HepG2 (cell line): Measurements from ENCODE around the gene DUSP5. TPM values are rescaled to one million over a fixed set of nuclear protein-coding genes. Genes with fewer than 3 reads are reported as not detected.
A peak's percentile ranks its signal among the peaks of the same experiment; 100 is the strongest.

Experiments used
- CBX2 ChIP-seq, 2 experiments: fragments of 200-600 bp in 1 of 2; sonication (generic); formaldehyde crosslinking in 1 of 2; IDR thresholded peaks; 2 replicates each; pipeline versions ENCODE4 v1.7.0 to v1.8.1; 2018 to 2022; ENCODE audit warnings: low read depth in 2 of 2, low read length in 1 of 2, mild to moderate bottlenecking in 1 of 2, missing genetic modification reagents in 1 of 2
- FOXA1 ChIP-seq, 2 experiments: fragments of 450-650 bp in 1 of 2; sonication (generic) in 1 of 2; formaldehyde crosslinking in 1 of 2; IDR thresholded peaks; 2 replicates each; pipeline versions ENCODE4 v1.4.0 to v1.6.1; 2016 to 2020; ENCODE audit warnings: missing genetic modification reagents in 1 of 2
- FOXA3 ChIP-seq: IDR thresholded peaks from 2 replicates; pipeline ENCODE4 v1.6.1; 2016; ENCODE audit warnings: missing genetic modification reagents, missing compliant biosample characterization
- MAZ ChIP-seq, 2 experiments: sonication (generic) in 1 of 2; formaldehyde crosslinking in 1 of 2; IDR thresholded peaks; 2 replicates each; pipeline versions ENCODE4 v1.5.0 to v1.6.1; 2012 to 2020; ENCODE audit warnings: low read depth in 2 of 2, mild to moderate bottlenecking in 2 of 2, borderline replicate concordance in 1 of 2, improper control_type of control experiment in 1 of 2, low read length in 1 of 2, missing genetic modification reagents in 1 of 2, moderate library complexity in 1 of 2
- SOX13 ChIP-seq, 3 experiments: fragments of 450-650 bp in 1 of 3; sonication (generic) in 1 of 3; formaldehyde crosslinking in 1 of 3; IDR thresholded peaks in 2 of 3; conservative IDR thresholded peaks in 1 of 3; 2 replicates each; pipeline versions ENCODE4 v1.5.0 to v1.6.1; 2016 to 2020; ENCODE audit warnings: antibody characterized with exemption in 1 of 3, mild to moderate bottlenecking in 1 of 3, missing compliant biosample characterization in 1 of 3, missing genetic modification reagents in 1 of 3, moderate library complexity in 1 of 3
- ZNF619 ChIP-seq: sonication (generic); formaldehyde crosslinking; IDR thresholded peaks from 2 replicates; pipeline ENCODE4 v1.4.0; 2020; ENCODE audit warnings: mild to moderate bottlenecking, missing genetic modification reagents
- ZNF644 ChIP-seq: IDR thresholded peaks from 2 replicates; pipeline ENCODE4 v1.6.1; 2016; ENCODE audit warnings: low read depth
- polyA plus RNA-seq, 8 experiments: library from polyadenylated mRNA; depleted of rRNA in 3 of 8; stranded (reverse) in 7 of 8; unstranded in 1 of 8; fragments of >200 nt; fragmentation: Illumina TruSeq in 4 of 8; extraction: Trizol in 4 of 8; gene quantifications; 2 replicates each; pipeline versions ENCODE4 v1.2.1 to v1.2.3, GENCODE V29; 2011 to 2016; ENCODE audit warnings: low read depth in 4 of 8, missing spikeins in 1 of 8, mixed read lengths in 1 of 8; ENCODE audit not compliant: insufficient read depth in 1 of 8
- total RNA-seq, 5 experiments: library from RNA; depleted of rRNA; stranded (reverse); fragments of >200 nt; fragmentation: Illumina TruSeq; extraction: Trizol; gene quantifications; 2 replicates each; pipeline ENCODE4 v1.2.3, GENCODE V29; 2016; ENCODE audit warnings: low read depth in 1 of 5
- TF ChIP-seq, protein P1 (sequence below): sonication (generic); formaldehyde crosslinking; IDR thresholded peaks from 2 replicates; pipeline ENCODE4 v1.4.0; 2020; ENCODE audit warnings: mild to moderate bottlenecking, missing genetic modification reagents
- TF ChIP-seq, protein P2 (sequence below): sonication (generic); formaldehyde crosslinking; IDR thresholded peaks from 2 replicates; pipeline ENCODE4 v1.5.0; 2020; ENCODE audit warnings: missing genetic modification reagents
- TF ChIP-seq, protein P3 (sequence below): IDR thresholded peaks from 2 replicates; pipeline ENCODE4 v1.6.1; 2016; ENCODE audit warnings: missing compliant biosample characterization, missing genetic modification reagents, borderline replicate concordance
- TF ChIP-seq, protein P4 (sequence below), 2 experiments: sonication (generic) in 1 of 2; formaldehyde crosslinking in 1 of 2; IDR thresholded peaks; 2 replicates each; pipeline versions ENCODE4 v1.6.1 to v1.9.0; 2014 to 2022; ENCODE audit warnings: antibody characterized with exemption in 1 of 2, borderline replicate concordance in 1 of 2, inconsistent platforms in 1 of 2, low read depth in 1 of 2, missing genetic modification reagents in 1 of 2

Gene DUSP5
- total and polyA plus RNA-seq, 2 of the 13 experiments (the other 11 are each of a cell fraction or from before 2014, with no cell fraction given) = 1.4 to 3.7 TPM

DNA sequence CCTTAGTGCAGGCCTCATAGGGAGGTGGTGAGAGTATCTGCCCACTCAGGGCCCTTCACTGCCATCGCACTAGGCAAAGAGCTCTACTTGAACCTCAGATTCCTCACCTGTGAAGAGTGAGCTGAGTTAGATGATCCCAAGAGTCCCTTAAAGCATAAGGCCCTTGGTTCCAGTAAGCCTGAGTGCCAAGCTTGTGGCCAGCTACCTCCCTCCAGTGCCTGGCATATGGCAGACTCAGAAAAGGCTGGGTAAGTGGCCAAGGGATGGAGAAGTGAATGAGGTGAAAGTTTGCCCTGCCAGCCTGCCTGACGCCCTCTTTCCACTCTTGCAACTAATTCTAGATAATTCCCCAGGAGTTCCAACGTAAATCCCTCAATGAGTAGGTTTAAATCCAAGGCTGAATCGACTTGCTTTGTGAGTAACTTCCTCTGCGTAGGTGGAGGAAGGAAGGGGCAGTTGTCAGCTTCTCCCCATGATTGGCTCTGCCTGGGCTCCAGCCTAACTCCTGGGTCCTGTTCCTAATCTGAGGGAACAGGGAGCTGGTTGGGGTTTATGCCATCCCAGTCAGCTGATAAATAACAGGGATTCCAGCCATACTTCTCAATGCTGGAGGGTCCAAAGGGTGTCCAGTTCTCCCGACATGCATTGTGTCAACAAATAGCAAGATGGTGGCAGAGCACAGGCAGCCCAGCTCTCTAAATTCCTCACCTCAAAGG is 14.2 kb downstream of the DUSP5 start (continued):
- TF ChIP-seq ZNF644 (CRISPR knock-in tag) (peak; percentile 97), ZNF619 (CRISPR knock-in tag) (no peak), CBX2 (IDR thresholded peaks at IDR 0.05; ENCODE audit: low read depth, low read length) (no peak), CBX2 (CRISPR knock-in tag; IDR thresholded peaks at IDR 0.05; ENCODE audit: low read depth) (no peak), FOXA3 (CRISPR knock-in tag) (peak; percentile 26; the same call in 1 of the 2 replicates), MAZ (IDR thresholded peaks at IDR 0.05; ENCODE audit: borderline replicate concordance, low read depth, low read length) (no peak), MAZ (CRISPR knock-in tag; IDR thresholded peaks at IDR 0.05; ENCODE audit: low read depth) (no peak), FOXA1 (IDR thresholded peaks at IDR 0.05) (no peak), FOXA1 (CRISPR knock-in tag; IDR thresholded peaks at IDR 0.05) (no peak), SOX13 (IDR thresholded peaks at IDR 0.05) (no peak), SOX13 (CRISPR knock-in tag; conservative IDR thresholded peaks at IDR 0.05 in 1 of 2, IDR thresholded peaks at IDR 0.05 in 1 of 2) (no peak)
- TF ChIP-seq, protein P1, sequence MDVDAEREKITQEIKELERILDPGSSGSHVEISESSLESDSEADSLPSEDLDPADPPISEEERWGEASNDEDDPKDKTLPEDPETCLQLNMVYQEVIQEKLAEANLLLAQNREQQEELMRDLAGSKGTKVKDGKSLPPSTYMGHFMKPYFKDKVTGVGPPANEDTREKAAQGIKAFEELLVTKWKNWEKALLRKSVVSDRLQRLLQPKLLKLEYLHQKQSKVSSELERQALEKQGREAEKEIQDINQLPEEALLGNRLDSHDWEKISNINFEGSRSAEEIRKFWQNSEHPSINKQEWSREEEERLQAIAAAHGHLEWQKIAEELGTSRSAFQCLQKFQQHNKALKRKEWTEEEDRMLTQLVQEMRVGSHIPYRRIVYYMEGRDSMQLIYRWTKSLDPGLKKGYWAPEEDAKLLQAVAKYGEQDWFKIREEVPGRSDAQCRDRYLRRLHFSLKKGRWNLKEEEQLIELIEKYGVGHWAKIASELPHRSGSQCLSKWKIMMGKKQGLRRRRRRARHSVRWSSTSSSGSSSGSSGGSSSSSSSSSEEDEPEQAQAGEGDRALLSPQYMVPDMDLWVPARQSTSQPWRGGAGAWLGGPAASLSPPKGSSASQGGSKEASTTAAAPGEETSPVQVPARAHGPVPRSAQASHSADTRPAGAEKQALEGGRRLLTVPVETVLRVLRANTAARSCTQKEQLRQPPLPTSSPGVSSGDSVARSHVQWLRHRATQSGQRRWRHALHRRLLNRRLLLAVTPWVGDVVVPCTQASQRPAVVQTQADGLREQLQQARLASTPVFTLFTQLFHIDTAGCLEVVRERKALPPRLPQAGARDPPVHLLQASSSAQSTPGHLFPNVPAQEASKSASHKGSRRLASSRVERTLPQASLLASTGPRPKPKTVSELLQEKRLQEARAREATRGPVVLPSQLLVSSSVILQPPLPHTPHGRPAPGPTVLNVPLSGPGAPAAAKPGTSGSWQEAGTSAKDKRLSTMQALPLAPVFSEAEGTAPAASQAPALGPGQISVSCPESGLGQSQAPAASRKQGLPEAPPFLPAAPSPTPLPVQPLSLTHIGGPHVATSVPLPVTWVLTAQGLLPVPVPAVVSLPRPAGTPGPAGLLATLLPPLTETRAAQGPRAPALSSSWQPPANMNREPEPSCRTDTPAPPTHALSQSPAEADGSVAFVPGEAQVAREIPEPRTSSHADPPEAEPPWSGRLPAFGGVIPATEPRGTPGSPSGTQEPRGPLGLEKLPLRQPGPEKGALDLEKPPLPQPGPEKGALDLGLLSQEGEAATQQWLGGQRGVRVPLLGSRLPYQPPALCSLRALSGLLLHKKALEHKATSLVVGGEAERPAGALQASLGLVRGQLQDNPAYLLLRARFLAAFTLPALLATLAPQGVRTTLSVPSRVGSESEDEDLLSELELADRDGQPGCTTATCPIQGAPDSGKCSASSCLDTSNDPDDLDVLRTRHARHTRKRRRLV (CRISPR knock-in tag) = no peak
- TF ChIP-seq, protein P2, sequence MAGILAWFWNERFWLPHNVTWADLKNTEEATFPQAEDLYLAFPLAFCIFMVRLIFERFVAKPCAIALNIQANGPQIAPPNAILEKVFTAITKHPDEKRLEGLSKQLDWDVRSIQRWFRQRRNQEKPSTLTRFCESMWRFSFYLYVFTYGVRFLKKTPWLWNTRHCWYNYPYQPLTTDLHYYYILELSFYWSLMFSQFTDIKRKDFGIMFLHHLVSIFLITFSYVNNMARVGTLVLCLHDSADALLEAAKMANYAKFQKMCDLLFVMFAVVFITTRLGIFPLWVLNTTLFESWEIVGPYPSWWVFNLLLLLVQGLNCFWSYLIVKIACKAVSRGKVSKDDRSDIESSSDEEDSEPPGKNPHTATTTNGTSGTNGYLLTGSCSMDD = no peak
- TF ChIP-seq, protein P3, sequence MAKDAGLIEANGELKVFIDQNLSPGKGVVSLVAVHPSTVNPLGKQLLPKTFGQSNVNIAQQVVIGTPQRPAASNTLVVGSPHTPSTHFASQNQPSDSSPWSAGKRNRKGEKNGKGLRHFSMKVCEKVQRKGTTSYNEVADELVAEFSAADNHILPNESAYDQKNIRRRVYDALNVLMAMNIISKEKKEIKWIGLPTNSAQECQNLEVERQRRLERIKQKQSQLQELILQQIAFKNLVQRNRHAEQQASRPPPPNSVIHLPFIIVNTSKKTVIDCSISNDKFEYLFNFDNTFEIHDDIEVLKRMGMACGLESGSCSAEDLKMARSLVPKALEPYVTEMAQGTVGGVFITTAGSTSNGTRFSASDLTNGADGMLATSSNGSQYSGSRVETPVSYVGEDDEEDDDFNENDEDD = no peak
- TF ChIP-seq, protein P4, sequence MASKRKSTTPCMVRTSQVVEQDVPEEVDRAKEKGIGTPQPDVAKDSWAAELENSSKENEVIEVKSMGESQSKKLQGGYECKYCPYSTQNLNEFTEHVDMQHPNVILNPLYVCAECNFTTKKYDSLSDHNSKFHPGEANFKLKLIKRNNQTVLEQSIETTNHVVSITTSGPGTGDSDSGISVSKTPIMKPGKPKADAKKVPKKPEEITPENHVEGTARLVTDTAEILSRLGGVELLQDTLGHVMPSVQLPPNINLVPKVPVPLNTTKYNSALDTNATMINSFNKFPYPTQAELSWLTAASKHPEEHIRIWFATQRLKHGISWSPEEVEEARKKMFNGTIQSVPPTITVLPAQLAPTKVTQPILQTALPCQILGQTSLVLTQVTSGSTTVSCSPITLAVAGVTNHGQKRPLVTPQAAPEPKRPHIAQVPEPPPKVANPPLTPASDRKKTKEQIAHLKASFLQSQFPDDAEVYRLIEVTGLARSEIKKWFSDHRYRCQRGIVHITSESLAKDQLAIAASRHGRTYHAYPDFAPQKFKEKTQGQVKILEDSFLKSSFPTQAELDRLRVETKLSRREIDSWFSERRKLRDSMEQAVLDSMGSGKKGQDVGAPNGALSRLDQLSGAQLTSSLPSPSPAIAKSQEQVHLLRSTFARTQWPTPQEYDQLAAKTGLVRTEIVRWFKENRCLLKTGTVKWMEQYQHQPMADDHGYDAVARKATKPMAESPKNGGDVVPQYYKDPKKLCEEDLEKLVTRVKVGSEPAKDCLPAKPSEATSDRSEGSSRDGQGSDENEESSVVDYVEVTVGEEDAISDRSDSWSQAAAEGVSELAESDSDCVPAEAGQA (IDR thresholded peaks at IDR 0.05; ENCODE audit: low read depth) = no peak
- TF ChIP-seq, protein P4 (CRISPR knock-in tag; IDR thresholded peaks at IDR 0.05; ENCODE audit: borderline replicate concordance) = no peak
